ENCODE results near the gene TEDC1.

DNA sequence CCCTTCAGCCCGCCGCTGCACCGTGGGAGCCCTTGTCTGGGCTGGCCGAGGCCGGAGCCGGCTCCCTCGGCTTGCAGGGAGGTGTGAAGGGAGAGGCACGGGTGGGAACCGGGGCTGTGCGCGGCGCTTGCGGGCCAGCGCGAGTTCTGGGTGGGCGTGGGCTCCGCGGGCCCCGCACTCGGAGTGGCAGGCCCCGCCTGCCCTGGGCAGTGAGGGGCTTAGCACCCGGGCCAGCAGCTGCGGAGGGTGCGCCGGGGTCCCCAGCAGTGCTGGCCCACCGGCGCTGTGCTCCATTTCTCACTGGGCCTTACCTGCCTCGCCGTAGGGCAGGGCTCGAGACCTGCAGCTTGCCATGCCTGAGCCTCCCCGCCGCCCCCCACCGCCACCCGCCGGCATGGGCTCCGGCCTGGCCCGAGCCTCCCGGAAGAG lies 56.7 kb downstream of the TEDC1 start:
- TF ChIP-seq, protein P1, sequence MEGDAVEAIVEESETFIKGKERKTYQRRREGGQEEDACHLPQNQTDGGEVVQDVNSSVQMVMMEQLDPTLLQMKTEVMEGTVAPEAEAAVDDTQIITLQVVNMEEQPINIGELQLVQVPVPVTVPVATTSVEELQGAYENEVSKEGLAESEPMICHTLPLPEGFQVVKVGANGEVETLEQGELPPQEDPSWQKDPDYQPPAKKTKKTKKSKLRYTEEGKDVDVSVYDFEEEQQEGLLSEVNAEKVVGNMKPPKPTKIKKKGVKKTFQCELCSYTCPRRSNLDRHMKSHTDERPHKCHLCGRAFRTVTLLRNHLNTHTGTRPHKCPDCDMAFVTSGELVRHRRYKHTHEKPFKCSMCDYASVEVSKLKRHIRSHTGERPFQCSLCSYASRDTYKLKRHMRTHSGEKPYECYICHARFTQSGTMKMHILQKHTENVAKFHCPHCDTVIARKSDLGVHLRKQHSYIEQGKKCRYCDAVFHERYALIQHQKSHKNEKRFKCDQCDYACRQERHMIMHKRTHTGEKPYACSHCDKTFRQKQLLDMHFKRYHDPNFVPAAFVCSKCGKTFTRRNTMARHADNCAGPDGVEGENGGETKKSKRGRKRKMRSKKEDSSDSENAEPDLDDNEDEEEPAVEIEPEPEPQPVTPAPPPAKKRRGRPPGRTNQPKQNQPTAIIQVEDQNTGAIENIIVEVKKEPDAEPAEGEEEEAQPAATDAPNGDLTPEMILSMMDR (optimal IDR thresholded peaks at IDR 0.05 in 1 of 3, IDR thresholded peaks at IDR 0.05 in 1 of 3, conservative IDR thresholded peaks at IDR 0.05 in 1 of 3; ENCODE audit: extremely low read depth in 1 of 3, insufficient read depth in 2 of 3, low read length in 3 of 3), result no peak
- no peak for TF ChIP-seq EZH2 (IDR thresholded peaks at IDR 0.05; ENCODE audit: low read length)

Data from keratinocyte (primary cell).